ENCODE data around the gene NBPF14.
"Not testable (repeated sequence)": the region's sequence is repeated elsewhere in the genome, so short reads cannot be mapped to it uniquely, and the experiment has no call there.

Gene NBPF14, protein sequence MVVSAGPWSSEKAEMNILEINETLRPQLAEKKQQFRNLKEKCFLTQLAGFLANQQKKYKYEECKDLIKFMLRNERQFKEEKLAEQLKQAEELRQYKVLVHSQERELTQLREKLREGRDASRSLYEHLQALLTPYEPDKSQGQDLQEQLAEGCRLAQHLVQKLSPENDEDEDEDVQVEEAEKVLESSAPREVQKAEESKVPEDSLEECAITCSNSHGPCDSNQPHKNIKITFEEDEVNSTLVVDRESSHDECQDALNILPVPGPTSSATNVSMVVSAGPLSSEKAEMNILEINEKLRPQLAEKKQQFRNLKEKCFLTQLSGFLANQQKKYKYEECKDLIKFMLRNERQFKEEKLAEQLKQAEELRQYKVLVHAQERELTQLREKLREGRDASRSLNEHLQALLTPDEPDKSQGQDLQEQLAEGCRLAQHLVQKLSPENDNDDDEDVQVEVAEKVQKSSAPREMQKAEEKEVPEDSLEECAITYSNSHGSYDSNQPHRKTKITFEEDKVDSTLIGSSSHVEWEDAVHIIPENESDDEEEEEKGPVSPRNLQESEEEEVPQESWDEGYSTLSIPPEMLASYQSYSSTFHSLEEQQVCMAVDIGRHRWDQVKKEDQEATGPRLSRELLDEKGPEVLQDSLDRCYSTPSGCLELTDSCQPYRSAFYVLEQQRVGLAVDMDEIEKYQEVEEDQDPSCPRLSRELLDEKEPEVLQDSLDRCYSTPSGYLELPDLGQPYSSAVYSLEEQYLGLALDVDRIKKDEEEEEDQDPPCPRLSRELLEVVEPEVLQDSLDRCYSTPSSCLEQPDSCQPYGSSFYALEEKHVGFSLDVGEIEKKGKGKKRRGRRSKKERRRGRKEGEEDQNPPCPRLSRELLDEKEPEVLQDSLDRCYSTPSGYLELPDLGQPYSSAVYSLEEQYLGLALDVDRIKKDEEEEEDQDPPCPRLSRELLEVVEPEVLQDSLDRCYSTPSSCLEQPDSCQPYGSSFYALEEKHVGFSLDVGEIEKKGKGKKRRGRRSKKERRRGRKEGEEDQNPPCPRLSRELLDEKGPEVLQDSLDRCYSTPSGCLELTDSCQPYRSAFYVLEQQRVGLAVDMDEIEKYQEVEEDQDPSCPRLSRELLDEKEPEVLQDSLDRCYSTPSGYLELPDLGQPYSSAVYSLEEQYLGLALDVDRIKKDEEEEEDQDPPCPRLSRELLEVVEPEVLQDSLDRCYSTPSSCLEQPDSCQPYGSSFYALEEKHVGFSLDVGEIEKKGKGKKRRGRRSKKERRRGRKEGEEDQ (N-terminal part only)

DNA sequence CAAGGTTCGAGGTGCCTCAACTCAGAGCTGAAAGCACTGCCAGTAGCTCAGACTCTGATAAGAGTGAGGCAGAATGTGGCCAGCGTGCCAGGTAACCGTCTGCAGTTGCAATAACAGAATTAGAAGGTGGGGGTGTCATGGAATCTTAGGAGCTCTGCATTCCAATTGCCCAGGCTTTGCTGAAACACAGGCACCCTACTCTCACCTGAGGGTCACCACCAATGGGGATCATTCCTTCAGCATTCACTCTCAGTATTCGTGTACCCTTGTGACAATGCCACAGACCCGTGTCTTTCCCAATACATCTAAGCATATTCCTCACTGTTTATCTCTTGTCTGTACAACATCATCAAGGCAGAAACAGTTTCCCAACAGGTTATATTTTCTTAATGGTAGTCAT lies at the start of gene NBPF14:
NBPF14 (minus strand) TSS at position 101 of the 400 bp plus-strand sequence. CDS start 294 bp downstream, outside the sequence.
- DNase-seq: not testable (repeated sequence)

DNA sequence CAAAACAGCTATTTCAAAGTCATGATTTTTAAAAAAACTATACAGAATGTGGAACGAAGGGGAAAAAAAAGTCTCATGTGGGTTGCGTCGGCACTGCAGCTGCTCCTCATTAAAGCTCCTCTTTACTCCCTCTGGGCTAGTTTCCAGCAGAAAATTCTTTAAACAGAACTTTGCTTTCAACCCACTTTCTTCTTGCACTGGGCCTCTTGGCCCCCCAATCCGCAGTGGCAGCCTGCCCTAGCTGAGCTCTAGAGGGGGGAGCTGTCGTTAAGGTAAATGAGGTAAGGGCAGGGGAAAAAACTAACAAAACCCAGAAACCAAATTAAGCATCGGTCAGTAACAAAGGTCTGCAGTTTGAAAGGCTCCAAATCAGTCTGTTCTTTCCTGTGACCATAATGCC lies 29.6 kb upstream of the NBPF14 start:
- not testable (repeated sequence) for DNase-seq

DNA sequence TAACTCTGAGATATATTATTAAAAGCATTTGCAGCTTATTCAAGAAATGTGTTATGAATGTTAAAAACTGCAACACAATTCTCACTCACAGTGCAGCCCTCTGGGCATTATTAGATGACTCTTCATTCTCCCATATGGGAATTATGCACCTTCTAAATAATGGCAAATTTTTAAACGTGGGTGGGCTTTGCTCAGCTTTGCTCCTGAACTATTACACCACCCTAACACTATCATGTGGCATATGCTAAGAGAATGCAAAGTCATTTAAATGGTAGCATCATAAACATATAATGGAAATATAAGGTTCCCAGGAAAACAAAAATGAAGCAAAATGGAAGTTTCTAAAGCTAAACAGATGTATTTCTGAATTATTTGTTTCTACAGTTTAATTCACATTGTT lies 22.4 kb upstream of the NBPF14 start:
- DNase-seq: not testable (repeated sequence)

DNA sequence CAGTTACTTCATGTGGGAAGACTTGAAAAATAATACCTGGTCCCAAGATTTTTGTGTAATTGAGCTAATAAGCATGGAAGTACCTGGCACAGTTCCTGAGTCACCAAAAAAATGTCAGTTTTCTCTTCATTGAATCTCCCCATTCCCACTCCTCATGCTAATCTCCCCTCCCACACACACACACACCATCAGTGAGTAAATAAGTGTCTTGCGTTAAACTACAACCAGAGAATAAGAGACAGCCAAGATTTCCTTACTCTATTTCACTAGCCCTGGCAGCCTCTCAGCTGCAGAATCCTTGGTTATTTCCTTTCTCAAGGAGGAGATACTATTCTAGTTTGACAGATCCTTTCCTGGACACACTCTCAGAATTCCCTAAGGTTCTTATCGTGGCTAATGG lies 9.5 kb upstream of the NBPF14 start:
- DNase-seq: not testable (repeated sequence)

DNA sequence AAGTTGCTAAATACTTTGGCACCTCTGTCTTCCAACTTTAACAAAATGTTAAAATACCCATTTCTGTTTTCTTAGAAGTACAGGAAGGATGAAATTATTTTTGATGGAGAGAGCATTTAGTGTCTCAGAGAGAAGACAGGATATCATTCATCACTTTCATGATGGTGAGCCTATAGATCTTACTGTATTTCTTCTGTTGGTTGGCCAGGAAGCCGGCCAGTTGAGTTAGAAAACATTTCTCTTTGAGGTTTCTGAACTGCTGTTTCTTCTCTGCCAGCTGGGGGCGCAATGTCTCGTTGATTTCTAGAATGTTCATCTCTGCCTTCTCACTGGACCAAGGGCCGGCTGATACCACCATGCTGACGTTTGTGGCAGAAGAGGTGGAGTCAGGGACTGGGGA lies 451 bp downstream of the NBPF14 start:
- not testable (repeated sequence) for DNase-seq

DNA sequence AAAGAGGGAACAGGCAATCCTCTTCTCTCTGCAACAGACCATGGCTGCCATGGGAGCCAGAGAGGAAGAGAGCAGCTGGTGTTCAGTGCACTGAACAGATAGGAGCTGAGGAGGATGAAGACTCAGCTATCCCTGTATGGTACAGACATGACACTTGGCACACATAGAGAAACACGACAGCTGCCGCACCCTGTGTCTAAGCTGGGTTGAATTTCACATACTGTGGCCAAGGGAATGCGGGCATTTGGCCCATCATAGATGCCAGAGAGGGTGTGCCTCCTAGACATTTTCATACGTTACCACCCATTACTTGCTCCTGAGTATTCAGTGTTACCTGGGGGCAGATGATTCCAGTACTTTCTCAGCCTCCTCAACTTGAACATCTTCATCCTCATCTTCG lies 4.7 kb downstream of the NBPF14 start:
- DNase-seq: not testable (repeated sequence)

DNA sequence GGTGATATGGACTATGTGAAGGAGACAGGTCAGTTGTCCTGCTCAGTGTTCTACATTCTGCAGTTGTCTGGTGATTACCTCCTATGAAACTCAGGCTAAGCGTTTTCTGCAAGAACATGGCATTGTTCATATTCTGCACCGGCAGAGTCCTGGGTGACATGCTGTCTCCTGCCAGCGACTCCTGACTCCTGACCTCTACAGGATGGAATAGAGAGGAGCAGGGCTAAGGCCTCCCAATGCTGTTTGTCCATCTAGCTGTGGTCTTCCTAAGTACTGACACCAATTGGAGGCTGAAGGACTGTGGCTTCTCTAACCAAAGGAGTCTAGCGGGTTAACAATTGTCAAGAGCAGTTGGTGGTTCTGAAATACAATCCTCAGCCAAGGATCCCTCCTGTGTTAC lies 63.7 kb downstream of the NBPF14 start:
- DNase-seq: not testable (repeated sequence)

DNA sequence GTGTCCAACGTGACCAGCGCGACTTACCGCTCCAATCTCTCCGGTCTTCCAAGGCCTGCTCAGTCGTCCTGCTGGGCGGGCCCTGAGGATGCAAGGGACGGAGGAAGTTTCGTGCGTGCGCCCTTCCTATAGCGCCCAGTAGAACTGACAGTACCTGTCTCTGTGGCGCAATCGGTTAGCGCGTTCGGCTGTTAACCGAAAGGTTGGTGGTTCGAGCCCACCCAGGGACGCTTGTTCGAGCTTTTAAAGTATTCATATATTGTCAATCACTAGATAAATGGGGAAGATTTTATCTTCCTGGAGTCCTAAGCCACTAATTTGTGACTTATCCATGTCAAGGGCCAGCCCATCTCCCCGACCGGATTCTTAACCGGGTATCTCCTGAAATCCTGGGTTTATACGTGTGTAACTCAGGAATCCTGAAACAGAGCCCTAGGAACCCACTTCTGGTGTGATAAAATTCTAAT lies 66.7 kb downstream of the NBPF14 start:
- peak; percentile 91 for DNase-seq

DNA sequence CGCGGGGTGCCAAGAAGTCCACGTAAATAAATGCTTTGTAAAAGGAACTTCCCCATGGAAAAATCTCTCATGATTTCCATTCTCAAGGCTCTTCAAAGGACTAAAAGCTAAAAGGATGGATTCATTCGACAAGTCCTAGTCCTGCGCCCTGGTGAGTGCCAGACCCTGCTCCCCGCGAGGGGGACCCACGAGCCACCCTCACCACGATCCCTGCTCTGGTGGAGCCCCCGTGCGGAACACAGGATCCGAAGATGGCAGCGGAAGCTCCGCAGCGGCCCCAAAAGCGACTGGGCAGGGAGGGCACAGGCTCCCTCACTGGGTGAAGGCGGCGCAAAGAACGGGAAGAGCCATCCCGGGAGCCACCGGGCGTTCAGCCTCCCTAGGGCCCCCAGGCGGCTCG lies 67.2 kb downstream of the NBPF14 start:
- not testable (repeated sequence) for DNase-seq

DNA sequence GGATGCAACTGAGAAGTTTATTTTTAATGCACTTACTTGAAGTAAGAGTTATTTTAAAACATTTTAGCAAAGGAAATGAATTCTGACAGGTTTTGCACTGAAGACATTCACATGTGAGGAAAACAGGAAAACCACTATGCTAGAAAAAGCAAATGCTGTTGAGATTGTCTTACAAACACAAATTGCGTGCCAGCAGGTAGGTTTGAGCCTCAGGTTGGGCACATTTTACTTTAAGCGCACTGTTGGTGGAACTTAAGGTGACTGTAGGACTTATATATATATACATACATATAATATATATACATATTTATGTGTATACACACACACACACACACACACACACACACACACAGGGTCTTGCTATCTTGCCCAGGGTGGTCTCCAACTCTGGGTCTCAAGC lies 69.2 kb downstream of the NBPF14 start:
- DNase-seq: not testable (repeated sequence)

DNA sequence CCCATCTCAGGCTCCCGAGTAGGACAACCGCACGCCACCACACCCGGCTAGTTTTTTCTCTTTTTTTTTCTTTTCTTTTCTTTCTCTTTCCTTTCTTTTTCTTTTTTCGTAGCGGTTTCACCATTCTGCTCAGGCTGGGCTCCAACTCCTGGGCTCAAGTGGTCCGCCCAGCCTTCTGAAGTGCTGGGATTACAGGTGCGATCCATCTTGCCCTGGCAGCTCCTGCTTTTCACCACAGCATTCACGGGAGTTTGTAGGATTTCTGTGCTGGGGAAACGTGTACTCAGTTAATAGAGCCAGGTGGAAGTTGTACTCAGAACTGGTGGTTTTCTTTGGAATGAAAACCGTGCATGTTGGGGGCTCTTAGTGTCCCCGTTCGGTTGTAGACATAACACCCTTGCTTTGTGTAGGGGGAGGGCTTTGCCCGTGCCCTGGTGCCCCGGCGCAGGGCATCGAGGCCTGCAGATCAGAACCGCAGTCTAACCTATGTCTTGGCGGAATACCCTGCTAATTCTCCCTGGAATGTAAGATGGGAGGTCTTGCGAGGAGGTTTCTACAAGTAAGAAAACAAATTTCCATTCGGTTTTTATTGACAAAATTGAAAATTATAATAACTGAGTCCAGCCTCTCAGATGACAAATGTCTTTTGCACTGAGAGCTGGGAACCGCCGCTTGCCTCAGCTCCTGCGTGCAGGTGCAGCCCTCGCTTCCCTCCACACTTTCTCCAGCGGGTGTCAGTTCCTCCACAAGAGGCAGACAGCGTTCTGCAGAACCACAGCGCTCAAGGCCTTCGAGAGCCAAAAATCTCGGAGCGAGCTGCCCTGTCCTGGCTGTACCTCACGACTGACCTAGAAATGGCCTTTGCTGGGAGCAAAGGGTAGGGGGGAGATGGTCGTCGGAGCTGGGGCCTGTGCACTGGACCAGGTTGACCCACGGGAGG lies 72.3 kb downstream of the NBPF14 start:
- DNase-seq: not testable (repeated sequence)

DNA sequence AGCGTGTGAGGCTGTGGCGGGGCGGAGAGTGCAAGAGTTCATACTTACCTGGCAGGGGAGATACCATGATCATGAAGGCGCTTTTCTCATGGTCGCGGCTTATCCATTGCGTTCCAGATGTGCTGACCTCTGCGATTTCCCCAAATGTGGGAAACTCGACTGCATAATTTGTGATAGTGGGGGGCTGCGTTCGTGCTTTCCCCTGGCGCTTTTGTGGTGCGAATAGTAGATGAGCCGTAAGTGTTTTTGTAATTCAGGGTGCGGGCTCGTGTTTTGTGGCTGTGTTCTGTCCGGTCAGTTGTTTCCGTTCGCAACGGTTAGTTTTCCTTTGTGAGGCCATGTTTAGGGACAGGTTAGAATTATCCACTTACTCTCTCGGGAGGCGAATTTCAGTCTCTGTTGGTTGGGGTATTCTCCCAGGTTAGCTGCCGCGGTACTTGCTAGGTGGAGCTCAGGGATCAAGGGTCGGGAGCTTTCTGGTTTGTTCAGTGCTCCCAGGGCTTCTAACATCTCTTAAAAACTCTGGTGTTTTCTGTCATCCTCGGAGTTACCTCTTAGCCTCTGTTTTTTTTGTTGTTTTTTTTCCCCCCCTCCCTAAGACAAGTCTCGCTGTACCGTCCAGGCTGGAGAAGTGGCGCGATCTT lies 73.1 kb downstream of the NBPF14 start:
- DNase-seq: peak; percentile 94

DNA sequence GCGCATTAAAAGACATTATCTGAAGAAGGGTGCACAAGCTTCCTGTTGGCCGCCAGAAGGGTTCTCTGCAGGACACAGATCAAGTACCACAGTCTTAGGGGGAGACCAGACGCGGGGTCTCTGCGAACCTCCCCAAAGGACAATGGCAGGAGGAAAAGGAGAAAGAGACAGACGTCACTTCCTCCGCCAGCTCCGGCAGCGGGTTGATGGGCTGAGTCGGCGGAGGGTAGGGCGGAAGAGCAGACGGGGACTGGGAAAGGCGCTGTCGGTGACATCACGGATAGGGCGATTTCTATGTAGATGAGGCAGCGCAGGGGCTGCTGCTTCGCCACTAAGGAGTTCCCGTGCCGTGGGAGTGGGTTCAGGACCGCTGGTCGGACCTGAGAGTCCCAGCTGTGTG lies 73.7 kb downstream of the NBPF14 start:
- DNase-seq: peak; percentile 90

DNA sequence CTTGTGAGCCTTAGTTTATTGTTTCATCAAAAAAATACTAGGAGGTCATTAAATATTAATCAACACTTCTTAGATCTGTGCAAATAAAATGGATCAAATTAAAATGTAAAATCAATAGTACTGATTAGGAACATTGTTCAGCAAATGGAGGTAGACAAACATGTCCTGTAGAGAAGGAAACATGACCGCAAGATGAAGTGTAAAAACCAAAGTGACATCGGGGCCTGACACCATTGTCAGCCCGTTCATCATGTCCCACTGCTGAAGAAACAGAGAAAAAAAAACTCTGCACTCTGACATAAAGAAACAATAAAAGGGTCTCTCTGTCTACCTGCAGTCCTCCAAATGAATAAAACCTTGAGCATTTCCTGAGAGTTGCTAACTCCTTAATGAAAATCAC lies 81.5 kb downstream of the NBPF14 start:
- DNase-seq: not testable (repeated sequence)

DNA sequence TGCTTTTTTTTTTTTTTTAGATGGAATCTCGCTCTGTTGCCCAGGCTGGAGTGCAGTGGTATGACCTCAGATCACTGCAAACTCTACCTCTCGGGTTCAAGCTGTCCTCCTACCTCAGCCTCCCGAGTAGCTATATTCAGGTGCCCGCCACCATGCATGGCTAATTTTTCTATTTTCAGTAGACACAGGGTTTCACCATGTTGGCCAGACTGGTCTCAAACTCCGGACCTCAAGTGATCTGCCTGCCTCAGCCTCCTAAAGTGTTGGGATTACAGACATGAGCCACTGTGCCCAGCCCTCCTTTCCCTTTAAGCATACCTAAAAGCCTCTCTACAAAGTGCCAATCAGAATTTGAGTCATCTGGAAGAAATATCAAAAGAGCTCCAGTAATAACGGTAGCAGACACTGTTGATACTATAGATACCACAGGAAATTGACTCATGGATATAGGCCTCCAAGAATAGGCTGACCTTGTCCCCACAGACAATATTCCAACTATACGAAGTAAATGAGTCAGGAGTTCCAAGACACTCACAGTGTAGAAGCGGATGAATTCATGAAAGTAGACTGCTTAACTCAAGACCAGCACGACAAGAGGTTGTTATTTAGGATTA lies 83.1 kb downstream of the NBPF14 start:
- DNase-seq: not testable (repeated sequence)

DNA sequence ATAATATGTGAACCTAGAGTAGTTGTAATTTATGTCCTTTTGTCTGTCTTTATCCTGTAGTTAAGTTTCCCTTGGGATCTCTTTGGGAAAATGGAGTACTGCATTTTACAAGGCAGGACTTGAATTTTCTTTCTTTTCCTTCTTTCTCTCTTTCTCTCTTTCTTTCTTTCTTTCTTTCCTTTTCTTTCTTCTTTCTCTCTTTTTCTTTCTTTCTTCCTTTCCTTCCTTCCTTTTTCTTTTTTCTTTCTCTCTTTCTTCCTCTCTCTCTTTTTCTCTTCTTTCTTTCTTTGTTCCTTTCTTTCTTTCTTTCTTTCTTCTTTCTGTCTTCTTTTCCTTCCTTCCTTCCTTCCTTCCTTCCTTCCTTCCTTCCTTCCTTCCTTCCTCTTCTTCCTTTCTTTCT lies 101.9 kb downstream of the NBPF14 start:
- not testable (repeated sequence) for DNase-seq

DNA sequence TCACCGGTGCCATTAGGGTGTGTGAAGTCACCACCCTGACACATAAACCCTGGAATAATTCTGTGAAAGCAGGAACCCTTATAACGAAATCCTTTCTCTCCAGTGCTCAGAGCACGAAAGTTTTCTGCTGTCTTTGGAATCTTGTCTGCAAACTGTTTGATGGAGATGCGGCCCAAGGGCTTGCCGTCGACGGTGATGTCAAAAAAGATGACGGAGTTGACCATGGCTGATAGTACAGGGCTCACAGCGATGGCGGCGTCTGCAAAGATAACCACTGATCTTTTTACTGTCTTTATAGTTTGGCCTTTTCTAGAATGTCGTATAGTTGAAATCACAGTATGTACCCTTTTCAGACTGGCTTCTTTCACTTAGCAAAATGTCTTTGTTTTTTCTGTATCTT lies 112.8 kb downstream of the NBPF14 start, which contains the start of gene PPIAL4G:
PPIAL4G (minus strand) TSS at position 274 of the 400 bp plus-strand sequence; CDS start at position 224, 50 bp downstream.
- not testable (repeated sequence) for DNase-seq
